GM19395 (cell line): ENCODE results near the gene TNFSF10.
"Not testable (repeated sequence)": the region's sequence is repeated elsewhere in the genome, so short reads cannot be mapped to it uniquely, and the experiment has no call there.

Experiments
- ATAC-seq: cut with Tn5 transposase; IDR thresholded peaks from one replicate; pipeline ENCODE4 v1.9.1; 2021; ENCODE audit warnings: mild to moderate bottlenecking, moderate library complexity; ENCODE audit not compliant: unreplicated experiment

TNFSF10 gene

DNA sequence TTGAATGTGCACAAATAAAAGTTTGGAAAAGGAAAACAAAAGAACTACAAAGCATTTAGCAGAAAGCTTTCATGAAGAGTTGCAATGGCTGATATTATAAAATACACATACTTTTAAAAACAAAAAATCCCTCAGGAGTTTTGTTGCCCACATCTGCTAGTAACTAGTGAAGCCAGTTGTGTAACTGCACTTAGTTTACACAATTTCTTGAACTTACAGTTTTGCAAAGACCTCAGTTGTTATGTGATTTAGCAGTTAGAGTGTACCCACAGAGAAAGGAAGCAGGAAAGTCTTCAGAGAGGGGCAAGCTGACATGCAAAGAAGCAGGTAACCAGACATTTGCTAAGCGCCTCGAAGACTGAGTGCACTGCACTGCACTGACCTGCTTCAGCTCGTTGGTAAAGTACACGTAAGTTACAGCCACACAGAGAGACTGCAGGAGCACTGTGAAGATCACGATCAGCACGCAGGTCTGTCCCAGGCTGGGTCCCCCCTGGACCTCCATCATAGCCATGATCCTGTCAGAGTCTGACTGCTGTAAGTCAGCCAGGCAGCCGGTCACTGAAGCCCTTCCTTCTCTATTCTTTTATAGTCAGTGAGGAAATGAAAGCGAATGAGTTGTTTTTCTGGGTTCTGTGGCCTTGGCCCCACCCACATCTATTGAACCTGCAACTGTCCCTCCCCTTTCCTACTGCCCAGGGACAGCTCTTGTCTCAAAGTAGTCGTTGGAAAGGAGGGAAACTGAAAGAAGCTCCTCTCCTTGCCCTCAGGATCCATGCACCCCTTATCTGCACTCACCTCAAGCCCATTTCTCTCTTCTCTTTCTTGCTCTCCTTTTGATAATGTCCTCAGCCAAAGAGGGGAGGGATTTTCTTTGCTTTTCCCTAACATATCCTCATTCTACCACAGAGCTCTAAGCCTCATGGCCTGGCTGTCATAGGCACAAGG lies at the start of gene TNFSF10:
TSS of gene TNFSF10 (minus strand) at position 560 of the 948 bp plus-strand sequence. CDS start at position 514, 46 bp downstream.
- ATAC-seq, result peak; percentile 89

- no peak for ATAC-seq
Observed at GRCh38 chr3:172569128-172570008, 46.1 kb upstream of the TNFSF10 start.

DNA sequence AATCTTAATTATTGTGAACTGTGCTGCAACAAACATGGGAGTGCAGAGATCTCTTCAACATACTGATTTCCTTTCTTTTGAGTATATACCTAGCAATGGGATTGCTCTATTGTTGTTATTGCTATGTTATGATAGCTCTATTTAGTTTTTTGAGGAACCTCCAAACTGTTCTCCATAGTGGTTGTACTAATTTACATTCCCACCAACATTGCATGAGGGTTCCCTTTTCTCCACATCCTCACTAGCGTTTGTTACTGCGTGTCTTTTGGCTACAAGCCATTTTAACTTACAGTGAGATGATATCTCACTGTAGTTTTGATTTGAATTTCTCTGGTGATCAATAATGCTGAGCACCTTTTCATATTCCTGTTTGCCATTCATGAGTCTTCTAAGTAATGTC lies 45.5 kb upstream of the TNFSF10 start:
- no peak for ATAC-seq

GRCh38 chr3:172566785-172567184 lies 43.6 kb upstream of the TNFSF10 start:
- ATAC-seq, result not testable (repeated sequence)

DNA sequence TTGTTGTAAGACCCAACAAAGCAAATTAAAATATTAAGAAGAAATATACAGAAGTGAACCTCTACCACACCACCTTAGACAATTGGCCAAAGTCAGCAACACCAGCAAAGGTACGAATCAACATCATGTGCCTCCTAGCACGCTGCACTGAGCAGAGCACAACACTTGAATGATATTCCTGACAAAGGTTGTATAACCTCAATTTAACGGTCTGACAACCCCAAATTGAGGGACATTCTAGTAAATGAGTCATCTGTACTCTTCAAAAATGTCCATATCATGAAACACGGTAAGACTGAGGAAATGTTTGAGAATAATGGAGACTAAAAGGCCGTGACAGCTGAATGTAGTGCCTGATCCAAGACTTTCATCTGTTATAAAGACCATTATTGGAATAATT lies 41.3 kb upstream of the TNFSF10 start:
- no peak for ATAC-seq

DNA sequence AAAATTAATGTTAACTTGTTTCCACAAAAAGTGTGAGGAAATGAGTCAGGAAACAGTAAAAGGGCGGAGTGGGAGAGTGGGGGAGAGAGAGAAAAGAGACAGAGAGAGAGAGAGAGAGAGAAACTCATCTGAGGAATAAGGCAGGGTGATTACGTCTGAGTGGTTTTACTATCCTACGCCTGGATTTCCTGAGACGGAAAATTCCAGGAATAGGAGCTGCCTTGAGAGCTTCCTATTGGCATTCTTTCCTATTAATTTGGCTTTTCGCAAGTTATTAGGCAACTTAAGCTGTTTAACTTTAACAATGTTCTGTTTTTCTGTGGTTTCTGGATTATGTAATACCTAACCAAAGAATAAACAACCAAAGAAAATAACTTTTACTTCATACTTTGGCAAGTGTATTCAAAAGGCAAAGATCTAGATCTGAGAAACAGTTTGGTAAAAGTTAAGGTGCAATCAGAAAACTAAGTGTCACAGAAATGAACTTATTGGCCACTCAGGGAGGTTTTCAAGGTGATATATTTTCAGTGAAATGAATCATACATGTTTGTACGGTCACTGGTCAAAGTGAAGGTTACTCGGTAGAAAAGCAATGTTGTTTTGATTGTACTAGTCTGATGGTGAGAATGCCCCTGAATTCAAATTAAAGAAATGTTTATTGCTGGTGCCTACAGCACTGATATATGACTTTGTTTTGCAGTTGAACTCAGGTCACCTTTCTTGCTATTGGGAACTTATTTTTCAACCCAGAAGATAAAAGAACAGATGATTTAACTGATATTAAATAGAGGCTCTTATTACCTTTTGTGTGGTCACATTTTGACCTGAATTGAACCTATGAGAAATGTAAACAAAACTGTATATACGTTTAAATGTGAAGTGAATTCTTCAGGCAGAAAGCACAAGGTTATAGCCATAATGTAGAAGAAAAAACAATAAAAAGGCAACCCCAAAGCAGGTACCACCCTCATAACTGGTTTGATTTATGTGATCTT lies 39.9 kb upstream of the TNFSF10 start:
- peak; percentile 59 for ATAC-seq

DNA sequence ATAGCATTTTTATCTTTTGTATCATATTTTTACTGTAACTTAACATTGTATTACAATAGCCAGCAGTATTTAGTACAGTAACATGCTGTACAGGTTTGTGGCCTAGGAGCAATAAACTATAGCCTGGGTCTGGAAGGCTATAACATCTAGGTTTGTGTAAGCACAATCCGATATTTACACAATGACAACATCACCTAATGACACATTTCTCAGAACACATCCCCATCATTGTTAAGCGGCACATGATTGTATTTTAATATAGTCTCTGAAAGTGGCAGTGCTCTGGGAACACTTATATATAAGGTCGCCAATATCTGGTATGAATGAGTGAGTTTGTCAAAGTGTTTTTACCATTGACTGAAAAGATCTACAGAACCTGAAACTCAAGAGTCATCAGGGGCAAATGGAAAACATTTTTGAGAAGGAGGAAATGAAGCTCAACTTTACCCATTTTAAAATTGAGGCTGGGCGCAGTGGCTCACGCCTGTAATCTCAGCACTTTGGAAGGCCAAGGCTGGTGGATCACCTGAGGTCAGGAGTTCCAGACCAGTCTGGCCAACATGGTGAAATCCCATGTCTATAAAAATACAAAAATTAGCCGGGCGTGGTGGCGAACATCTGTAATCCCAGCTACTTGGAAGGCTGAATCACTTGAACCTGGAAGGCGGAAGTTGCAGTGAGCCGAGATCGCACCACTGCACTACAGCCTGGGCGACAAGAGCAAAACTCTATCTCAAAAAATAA lies 38.8 kb upstream of the TNFSF10 start:
- ATAC-seq, result peak; percentile 35

DNA sequence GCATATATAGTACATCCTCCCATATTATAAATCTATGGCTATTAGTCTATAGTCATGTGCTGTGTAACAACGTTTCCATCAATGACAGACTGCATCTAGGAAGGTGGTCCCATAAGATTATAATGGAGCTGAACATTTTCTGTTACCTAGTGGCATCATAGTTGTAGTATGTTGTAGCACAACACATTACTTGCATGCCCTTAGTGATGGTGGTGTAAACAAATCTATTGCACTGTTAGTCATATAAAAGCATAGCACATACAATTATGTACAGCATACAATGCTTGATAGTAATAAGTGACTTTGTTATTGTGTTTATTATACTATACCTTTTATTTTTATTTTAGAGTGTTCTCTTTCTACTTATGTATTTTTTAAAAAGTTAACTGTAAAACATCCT lies 37.4 kb upstream of the TNFSF10 start:
- ATAC-seq, result no peak

GRCh38 chr3:172560026-172560425 lies 36.8 kb upstream of the TNFSF10 start:
- no peak for ATAC-seq

- no peak for ATAC-seq
Observed at GRCh38 chr3:172559020-172559419, 35.8 kb upstream of the TNFSF10 start.

- ATAC-seq, result no peak
Observed at GRCh38 chr3:172557515-172558220, 34.4 kb upstream of the TNFSF10 start.

DNA sequence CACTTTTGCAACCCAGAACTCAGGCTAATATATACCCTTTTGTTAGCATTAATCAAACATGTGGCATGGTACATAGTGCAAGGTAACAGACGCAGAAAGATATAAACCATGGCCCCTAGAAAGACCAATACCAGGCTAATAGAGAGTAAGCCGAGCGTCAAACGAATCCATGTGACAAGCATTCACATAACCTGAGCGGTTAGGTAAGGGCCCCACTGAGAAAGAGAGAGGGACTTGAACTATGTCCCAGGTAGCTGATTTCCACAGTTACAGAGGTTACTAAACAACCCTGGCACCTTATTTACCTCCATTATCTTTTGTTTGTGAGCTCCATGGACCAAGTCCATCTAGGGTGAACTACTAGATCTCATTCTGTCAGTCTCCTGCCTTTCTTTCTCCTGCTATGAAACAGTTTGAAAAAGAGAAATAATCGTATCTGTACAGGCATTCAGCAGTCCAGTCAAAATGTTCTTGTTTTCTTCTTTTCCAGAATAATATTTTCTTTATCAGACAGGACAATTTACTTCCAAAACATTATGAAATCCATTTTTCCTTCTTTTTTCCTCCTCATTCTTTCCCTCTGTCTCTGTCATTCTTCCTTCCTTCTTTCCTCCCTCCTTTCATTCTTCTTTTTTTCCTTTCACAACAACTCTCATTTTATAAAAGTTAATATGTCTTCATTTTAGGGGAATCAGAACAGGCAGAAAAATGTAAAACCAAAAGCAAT lies 30.5 kb upstream of the TNFSF10 start:
- no peak for ATAC-seq

GRCh38 chr3:172552607-172553006 lies 29.4 kb upstream of the TNFSF10 start:
- ATAC-seq, result no peak

GRCh38 chr3:172551874-172552273 lies 28.6 kb upstream of the TNFSF10 start:
- no peak for ATAC-seq

GRCh38 chr3:172550347-172550943 lies 27.2 kb upstream of the TNFSF10 start:
- no peak for ATAC-seq

DNA sequence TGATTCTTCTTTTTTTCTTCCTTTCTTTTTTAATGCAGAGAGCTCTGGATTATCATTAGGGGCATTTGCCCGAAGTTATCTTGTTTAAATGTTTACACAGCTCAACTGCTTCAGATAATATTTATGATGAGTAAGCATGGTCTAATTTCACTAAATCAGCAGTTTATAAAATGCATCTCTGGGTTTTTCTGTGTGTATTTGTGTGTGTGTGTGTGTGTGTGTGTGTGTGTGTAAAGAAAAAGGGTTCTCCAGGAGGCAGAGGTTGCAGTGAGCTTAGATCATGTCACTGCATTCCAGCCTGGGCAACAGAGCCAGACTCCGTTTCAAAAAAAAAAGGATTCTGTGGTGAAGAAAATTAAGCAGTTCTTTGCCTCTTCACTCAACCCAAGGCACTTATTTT lies 25.9 kb upstream of the TNFSF10 start:
- no peak for ATAC-seq

DNA sequence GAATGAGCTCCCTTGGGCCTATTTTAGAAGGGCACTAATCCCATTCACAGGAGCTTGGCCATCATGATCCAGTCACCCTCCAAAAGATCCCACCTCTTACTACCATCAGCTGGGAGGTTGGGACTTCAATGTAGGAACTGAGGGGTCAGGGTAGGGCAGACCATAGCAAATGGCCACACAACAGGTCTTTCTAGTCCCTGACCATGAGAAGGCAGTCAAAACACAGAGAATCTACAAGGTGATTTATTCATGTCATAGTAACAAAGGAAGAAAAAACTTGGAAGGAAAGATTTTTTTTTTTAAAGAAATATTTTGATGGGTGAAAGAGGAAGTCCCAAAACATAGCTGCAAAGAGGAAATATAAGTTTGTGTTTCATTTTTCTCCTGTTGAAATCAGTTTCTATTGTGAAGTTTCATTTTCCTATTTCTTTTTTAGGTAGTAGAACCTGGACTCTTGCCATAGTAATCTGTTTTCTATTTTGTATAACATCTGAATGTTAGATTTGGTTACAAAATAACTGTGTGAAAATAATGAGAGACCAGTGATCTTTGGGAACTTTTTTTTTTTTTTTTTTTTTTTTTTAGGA lies 23.5 kb upstream of the TNFSF10 start:
- ATAC-seq, result peak; percentile 72

GRCh38 chr3:172546105-172546504 lies 22.9 kb upstream of the TNFSF10 start:
- ATAC-seq, result no peak
